GM18502 (cell line): ENCODE results near the gene OVOL2.

Source experiments
- ATAC-seq: cut with Tn5 transposase; IDR thresholded peaks from one replicate; pipeline ENCODE4 v1.9.1; 2021; ENCODE audit warnings: mild to moderate bottlenecking; ENCODE audit not compliant: unreplicated experiment, poor library complexity

OVOL2 gene

GRCh38 chr20:18018100-18018499 is 39.6 kb downstream of the OVOL2 start:
- ATAC-seq: no peak

GRCh38 chr20:18016772-18017171 is 40.9 kb downstream of the OVOL2 start:
- ATAC-seq: no peak

- ATAC-seq: no peak
Observed at GRCh38 chr20:18014411-18014810, 43.3 kb downstream of the OVOL2 start.

GRCh38 chr20:18012901-18013300 is 44.8 kb downstream of the OVOL2 start:
- ATAC-seq: no peak

- ATAC-seq: no peak
Observed at GRCh38 chr20:18011951-18012645, 45.6 kb downstream of the OVOL2 start.

GRCh38 chr20:18011482-18011881 is 46.2 kb downstream of the OVOL2 start:
- ATAC-seq: no peak

GRCh38 chr20:18009116-18009515 is 48.6 kb downstream of the OVOL2 start:
- no peak for ATAC-seq

- ATAC-seq: no peak
Observed at GRCh38 chr20:18007534-18008292, 50.0 kb downstream of the OVOL2 start.

GRCh38 chr20:18006684-18007083 is 51.0 kb downstream of the OVOL2 start:
- no peak for ATAC-seq

GRCh38 chr20:18005990-18006364 is 51.7 kb downstream of the OVOL2 start:
- no peak for ATAC-seq

- peak; percentile 94 for ATAC-seq
Observed at GRCh38 chr20:18005170-18005989, 52.3 kb downstream of the OVOL2 start.

GRCh38 chr20:18004384-18005031 is 53.2 kb downstream of the OVOL2 start:
- ATAC-seq: no peak

- peak; percentile 49 for ATAC-seq
Observed at GRCh38 chr20:18003897-18004296, 53.8 kb downstream of the OVOL2 start.

- no peak for ATAC-seq
Observed at GRCh38 chr20:18001131-18001921, 56.4 kb downstream of the OVOL2 start.

GRCh38 chr20:17999566-17999965 is 58.1 kb downstream of the OVOL2 start:
- ATAC-seq: no peak

GRCh38 chr20:17998446-17998845 is 59.3 kb downstream of the OVOL2 start:
- no peak for ATAC-seq

GRCh38 chr20:17995967-17996819 is 61.5 kb downstream of the OVOL2 start:
- ATAC-seq: no peak

- no peak for ATAC-seq
Observed at GRCh38 chr20:17993546-17993945, 64.2 kb downstream of the OVOL2 start.
